Stimulated activated CD4-positive, alpha-beta T cell treated with anti-CD3 and anti-CD28 coated beads, TNF-alpha, amount 100 ng/mL, for 1 hour (primary cell): ENCODE results near the gene CFP.

Experiments used
- DNase-seq, 3 donors: peaks; one replicate each; pipeline ENCODE4 v3.0.0-alpha.2; 2020; ENCODE audit warnings: low read depth in 3 of 3, low spot score in 1 of 3

CFP gene

DNA sequence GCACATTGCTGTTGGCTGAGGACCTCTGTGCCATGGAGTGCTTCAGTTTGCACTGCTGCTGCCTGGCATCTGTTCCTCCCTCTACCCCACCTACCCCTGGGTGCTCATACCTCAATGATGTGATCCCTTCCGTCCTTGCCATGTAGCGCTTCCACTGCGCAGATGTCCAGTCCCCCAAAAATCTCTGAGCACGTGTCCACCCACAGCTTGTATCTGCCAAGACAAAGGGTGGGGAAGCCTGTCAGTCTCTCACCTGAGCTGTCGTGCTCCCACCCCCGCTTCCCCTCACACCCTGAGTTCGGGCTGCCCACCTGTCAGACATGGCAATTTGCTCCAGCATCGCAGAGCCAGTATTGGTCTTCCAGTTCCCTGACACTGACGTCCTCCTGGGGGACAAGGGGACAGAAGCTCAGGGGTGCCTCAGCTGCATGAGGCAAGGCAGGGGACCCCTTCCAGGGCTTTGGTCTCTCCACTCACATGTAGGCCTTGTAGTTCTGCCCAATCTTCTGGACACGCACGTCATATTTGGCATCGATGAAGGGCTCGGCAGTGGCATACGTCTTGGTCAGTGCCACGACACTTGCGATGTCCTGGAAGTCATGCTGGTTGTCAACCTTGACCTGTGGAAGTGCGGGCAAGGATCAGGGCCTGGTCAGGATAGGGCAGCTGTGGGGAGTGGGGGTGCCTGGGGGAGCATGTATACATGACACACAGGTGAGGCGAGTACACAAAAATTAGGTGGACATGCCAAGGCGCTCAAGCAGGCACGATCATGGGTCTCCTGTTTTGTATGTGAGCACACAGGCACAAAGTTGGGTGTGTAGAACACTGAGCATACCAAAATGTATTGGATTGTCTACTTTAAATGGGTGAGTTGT is 53.5 kb downstream of the CFP start:
- DNase-seq: no peak

DNA sequence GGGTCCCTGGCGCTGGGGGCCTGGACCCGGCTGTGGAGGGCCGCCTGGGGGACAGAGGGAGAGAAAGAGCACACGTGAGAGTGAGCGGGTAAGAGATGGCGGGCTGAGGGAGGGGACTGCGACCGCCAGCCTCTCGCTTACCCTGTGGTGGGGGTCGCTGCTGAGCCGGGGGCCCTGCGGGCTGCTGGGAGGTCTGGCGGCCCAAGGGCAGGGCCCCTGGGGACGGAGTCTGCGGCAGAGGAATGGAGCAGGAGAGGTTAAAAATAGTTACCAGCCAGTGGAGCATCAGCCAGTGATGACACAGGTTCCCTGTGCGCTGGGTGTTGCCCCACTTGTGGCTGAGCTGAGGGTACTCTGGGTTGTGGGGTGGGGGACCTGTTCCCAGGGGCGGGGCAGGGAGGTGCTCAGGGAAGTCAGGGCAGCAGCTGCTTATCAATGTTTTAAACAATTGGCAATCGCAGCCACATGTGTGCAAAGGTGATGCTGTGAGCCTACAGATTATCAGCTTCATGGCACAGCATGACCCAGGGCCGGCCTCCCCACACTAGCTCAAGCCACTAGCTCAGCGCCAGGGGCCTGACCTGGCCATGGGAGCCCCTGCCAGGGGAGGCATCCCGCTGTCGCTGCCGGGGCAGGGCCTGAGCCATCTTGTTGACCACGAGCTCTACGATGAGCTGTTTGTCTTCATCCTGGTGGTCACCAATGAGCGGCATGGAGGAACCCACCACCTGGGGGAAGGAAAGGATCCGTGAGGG is 55.0 kb downstream of the CFP start:
- no peak for DNase-seq

DNA sequence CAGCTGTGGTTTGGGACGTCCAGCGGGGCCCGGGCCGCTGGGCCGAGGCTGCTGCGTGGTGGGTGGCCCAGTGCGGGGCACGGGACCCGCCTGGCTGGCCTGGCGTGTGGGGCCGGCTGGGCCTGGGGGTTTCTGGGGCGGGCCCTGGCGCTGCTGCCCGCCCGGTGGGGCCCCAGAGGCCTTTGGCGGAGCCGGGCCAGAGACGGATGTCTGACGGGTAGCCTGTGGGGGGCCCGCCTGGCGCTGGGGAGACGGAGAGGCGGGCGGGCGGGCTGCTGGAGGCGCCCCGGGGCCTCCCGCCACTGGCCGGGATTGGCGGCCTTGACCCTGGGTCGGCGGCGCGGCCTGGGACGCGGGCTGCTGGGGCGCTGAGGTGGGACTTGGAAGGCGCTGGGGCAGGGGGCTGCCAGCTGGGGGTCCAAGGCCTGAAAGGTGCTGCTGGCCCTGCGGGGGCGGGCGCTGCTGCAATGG is 55.6 kb downstream of the CFP start:
- no peak for DNase-seq

DNA sequence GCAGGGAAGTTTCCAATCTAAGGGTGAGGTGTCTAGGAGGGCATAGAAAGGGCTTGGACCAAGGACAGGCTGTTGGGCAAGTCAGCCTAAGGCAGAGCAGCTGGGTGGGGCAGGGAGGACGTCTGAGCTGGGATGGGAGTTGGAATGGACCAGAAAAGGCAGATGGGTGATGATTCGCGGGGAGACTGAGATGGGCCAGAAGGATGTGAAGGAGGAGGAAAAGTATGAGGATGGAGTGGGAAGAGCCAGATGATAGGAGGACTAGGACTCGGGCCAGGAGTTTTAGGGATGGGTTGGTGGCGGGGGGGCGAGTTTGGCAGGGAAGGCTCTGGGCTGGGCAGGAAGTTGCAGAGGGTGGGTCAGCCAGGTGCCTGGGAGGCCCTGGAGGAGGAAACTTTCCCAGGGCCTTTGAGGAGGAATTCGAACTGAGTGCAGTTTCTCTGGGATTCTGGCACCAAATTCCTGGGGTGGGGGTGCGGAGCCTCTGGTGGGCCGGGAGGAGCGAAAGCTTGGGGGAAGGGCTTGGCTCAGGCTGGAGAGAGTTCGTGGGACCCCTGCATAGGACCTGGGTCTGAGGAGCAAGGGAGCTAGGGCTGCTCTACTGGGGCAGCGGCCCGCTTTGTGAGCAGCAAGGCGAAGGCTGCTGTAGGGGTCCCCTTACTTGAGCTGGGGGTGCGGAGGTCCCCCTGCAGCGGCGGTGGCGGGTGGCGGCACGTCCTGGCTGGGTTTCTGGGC is 56.2 kb downstream of the CFP start:
- no peak for DNase-seq
